Stimulated activated CD4-positive, alpha-beta T cell treated with anti-CD3 and anti-CD28 coated beads, Interleukin-1b, Interleukin-23, amount 100 ng/mL, for 4 hours (primary cell): ENCODE data around the gene SPAG16.
A peak's percentile ranks its signal among the peaks of the same experiment; 100 is the strongest.

ENCODE experiments used
- DNase-seq, 2 donors: peaks; one replicate each; pipeline ENCODE4 v3.0.0-alpha.2; 2020; ENCODE audit warnings: low read depth in 2 of 2

The SPAG16 gene

DNA sequence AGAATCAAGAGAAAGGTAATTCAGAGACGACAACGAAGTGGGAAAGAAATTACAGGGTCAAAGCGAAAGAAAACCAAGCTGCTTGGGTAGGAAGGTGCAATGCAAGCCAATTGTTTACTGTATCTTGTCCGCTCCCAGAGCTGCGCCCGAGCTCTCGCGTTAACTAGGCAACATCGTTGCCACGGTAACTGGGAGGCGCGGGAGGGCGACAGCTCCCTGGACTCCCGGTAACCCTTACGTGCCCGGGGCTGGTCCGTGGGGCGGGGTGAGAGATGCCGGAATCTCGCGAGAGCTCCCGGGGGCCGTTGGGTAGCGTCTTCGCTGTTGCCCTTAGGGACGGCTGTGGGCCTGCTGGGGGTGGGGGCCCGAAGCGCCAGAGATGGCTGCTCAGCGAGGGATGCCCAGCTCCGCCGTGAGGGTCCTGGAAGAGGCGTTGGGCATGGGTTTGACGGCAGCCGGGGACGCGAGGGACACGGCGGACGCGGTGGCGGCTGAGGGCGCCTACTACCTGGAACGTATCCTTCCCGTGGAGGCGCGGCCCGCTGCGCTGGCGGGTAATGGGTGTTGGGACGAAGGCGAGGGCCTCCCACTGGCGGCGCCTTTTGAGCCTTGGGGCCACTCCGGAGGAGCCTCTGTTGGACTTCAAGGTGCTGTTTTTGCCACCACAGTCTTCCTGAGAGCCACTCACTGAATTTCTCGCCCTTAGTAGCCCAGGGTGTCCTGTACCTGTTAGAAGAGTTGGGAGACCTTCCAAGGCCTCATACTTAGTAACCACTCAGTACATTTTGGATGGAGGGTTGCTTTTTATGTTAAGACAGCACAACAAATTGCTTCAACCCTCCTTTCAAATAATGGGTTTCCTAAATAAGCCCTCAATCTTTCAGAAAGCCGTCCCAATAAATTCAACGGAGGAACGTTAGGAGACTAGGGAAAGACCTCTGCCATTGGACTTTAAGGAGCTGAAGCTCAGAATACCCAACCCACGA is at the start of gene SPAG16:
SPAG16 (plus strand) TSS at position 360 of the 986 bp plus-strand sequence.
- peak; percentile 90 to 94 for DNase-seq

DNA sequence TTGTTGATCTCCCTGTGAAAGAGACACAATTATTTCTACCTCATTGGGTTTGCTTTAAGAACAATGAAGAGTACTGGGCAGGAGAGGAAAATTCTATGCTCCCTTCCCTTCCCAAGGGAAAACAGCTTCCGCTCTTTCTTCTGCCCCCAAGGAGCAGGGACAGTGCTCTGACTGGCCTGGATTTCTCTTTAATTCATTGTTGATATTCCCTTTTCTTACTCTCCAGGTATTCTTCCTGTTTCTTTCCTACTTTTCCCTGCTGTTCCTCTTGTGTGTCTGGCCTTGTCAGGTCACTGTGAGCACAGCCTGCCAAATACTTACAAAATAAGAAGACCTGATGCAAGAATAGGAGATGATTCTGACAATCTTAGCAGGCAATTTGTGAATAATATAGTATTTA is 49.6 kb upstream of the SPAG16 start:
- DNase-seq, result no peak

DNA sequence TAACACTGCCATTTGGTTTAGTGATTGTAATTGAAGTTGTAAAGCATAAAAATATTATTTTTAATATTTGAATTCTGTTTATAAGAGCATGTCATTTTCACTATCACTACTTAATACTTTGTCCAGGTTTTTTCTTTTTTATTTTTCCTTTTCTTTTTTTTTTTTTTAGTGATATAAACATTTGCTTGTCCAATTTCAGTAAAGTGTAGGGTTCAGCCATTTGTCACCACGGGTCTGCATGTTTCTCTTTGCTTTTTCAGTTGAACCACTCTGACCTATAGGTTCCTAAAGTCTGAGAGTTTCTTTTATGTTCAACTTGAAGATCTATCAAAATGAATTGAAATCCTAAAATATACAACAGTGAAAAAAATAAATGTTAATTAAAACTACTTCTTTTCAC is 48.5 kb upstream of the SPAG16 start:
- no peak for DNase-seq

DNA sequence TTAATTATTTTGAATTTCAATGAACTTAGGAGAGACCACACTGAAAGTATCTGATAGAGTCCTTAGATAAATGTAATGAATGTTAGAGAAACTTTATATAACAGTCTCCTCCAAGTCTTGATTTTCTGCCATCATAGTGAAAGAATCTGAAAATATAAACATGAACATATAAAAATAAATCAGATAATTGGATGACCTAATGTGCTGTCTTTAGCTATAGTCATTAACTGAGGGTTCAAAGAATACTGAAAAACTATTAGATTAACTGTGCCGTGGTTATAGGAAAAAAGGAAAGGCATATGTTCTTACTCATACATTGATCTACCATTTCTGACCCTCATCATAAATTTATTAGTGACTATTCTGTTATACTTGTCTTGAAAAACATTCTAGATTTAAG is 47.0 kb upstream of the SPAG16 start:
- no peak for DNase-seq

DNA sequence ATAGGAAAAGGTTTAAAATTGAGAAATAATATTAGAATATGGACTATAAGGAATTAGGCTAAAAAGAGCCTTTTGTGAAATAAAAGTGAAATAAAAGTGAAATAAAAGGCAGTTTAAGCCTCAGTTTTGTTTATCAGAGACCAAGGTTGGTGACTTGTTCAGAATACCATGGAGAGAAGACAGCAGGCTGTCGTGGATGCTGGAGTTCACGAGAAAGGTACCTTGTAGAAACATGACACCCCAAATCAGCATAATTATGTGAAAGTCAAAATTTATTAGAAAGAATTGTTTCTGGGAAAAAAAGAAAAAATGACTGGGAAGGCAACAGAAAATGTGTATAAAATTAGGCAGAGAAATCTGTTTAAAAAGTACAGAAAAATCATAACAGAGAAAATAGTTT is 46.5 kb upstream of the SPAG16 start:
- DNase-seq, result no peak

DNA sequence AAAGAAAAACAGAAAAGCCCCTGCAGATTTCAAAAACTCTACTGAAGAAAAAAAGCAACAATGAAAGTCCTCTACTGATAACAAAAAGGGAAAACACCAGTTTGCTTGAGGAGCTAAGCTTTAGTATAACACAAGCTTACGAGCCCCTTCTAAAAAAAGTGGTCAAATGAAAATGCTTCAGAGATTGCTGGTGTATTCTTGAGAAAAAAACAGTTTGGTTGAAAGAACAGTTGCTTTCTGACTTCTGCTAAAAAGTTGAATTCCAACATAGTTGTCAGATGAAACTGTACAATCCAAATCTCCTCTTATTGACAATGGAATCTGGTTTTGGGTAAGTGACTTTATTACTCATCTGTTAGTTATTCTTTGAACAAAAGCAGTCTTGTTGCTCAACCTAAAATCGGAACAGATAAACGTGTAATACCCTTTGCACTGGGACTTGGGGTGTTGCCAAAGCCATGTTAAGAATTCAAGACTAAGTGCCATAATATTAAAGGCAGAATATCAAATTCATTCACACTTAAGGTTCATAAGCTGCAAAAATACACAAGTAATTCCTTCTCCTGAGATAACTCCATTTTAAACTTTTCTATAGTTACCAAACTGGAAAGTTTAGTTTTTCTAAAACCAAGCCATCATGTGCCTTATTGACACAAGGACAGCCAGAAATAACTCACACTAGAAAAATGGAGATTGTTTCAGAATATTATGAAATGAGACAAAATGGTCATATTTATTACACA is 45.3 kb upstream of the SPAG16 start:
- no peak for DNase-seq

DNA sequence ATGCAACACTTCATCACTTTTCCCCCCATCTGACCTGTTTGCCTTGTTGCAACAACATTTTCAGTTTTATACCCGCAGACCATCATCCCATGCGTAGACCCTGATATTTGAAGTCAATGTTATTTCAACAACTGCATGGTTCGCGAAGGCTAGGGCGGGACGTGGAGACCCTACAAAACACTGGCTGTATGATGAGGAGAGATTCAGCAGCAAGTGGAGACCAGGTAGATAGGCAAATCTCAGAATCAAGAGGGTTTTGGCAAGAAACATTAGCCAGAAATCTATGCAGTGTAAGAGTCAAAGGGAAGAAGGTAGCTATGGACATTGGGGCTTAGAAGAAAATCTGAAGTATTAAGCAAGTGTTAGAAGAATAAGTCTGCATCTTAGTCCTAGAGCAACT is 42.4 kb upstream of the SPAG16 start:
- no peak for DNase-seq

DNA sequence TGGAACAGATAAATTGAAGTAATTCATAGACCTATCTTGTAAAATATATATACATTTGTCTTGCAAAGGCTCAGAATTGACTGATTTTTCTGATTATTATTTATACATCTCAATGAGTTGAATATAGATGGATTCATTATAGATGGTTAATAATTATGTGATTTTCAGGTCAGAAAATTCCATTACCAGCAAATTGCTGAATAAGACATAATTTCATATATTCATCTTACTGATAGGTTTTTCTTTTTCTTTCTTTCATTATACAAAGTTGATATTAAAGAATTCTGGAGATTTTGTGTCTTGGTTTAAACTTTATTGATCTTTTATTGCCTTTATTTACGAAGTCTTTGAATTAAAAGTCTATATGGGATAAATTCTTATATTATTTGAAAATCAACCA is 41.6 kb upstream of the SPAG16 start:
- DNase-seq, result no peak

DNA sequence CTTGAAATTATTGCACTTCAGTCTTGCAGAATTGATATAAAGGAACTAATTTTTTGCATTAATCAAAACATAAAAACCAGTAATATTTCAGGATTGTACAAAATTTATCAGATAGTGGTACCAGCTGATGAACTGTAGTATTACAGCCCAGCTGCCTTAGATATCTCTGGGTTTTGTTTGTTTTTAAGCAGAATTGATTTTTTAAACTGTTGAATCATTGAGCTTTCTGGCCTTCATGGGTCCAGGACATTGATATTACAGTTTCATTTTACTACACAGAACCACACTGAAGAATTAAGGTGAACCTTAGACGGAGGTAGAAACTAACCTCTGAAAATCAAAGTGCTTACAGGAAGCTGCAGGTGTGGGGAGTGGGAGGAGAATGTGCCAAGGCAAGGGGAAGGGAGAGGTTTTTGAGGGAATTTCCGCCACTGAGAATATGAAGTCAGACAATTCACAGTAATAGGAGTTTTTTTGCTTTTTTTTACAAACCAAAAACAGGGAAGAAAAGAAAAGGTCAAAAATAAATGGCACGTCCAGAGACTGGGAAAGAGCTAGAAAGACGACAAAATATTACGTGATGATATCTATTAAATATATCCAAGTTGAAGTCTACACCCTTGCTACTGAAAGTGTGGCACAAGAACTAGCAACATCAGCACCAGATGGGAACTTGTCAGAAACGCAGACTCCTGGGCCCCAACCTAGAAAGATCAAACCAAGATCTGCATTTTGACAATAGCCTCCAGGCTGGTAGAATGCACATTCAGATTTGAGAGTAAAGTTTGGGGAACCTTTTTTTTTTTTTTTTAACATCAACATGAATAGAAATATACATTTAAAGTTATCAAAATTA is 40.8 kb upstream of the SPAG16 start:
- no peak for DNase-seq

DNA sequence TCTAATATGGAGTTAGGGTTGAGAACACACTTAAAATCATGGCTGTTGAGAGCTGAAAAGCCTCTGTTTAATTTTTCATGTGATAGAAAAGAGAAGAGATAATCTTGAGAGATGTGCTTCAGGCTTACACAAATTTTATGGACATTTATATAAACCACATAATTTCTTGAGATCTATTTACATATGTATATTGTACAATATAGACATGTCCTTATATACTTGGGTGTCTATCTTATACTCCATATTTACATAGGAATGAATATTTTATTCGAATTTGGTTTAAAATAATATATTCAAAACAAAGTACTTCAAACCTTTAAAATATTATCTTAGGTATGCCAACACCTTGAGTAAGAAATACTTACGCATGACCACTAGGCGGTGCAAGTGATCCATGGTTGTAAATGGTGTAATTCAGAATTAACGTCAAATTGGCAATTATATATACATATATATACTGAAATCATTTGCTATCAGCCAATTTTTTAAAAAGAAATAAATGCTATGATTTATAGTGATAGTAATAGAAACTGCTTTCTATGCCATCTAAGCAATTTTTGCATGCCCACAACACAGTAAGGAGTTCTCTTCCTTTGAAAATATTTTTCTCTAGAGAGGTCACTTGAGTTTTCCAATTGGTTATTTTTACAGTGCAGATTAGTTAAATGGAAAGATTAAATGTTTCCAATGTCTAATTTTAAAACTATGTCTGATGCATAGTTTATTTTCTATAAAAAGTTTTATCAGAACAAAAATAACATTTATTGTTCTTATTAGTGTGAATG is 37.6 kb upstream of the SPAG16 start:
- peak; percentile 28 to 30 for DNase-seq

DNA sequence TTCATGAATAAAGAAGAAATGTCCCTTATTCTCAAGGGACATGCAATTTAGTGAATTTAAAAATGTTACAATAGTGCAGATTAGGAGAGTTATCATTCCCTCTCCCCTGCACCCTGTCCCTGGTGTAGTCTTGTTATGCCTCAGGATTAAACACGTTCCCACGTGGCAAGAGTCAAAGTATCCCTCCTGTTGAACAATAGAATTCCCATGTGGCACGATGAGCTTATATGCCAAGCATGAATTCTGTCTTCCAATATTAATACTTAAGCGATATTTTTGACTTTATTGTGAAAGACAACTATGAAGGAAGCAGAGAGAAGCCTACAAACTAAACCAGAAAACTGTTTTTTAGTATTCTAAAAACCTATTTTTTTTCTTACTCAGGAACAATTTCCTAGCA is 36.7 kb upstream of the SPAG16 start:
- DNase-seq, result no peak

DNA sequence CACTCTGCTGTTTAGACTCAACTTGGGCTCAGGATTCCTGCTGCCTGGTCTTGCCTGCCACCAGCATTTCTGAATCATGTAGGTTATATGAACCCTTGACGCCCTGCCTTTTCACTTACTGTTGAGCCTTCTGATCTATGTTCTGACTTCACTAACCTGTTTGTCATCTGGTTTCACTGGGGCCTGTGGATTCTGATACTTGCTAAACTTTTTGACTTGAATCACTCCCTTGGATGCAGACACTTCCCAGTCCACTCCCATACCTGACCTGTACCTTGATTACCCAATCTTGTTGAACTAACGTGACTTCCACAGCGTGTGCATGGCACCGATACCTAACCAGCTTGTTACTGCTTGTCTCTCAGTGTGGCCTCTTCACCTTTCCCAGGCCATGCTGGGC is 35.6 kb upstream of the SPAG16 start:
- no peak for DNase-seq

DNA sequence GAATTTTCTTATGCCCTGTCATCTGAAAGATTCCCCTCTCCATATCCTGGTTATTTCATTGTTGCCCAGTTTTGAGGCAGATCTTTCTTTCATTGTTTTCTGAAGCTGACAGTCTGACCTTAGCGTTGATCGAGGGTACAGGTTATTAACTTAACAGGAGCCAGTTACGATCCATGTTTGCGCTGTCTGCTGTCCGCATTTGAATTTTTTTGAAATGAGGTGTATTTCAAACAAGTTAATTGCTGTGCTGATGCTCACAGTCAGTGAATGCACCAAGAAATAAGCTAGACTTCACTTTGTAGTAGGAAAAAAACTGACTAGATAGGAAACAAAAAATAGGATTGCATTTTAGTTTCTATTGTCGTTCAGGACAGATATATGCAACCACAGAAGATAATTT is 34.8 kb upstream of the SPAG16 start:
- DNase-seq, result no peak

DNA sequence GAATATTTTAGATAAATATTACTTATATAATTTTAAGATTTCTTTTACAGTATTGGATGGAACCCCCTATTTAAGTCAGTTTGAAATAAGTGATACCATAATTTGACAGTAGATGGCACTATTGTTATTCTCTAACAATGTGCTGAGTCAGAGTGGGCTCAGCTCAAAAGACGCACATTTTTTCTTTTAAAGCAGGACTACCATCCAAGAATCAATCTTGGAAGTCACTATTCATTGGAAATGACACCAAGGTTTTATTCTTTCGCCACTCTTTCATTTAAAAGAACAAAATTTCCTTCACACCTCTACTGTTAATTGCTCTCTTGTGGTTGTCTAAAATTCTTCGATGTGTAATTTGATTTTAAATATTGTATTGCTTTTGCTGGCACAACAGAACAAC is 32.6 kb upstream of the SPAG16 start:
- no peak for DNase-seq

DNA sequence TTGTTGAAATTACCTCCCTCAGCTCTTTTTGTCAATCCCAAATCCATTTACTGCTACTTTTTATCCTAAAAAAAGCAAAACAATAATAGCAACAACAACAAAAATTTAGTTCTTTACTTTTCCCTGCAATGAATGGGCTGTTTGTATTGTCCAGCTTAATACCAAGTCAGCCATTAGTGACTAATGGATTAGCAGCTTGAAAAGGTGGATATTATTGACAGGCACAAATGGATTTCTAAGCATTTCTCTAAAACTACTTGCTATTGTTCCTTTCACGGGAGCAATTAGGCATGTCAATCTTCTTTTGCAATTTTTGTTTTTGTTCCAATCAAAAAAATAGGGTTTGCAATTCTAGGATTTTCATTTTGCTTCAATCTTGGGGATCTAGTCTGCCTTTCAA is 32.1 kb upstream of the SPAG16 start:
- DNase-seq, result no peak

DNA sequence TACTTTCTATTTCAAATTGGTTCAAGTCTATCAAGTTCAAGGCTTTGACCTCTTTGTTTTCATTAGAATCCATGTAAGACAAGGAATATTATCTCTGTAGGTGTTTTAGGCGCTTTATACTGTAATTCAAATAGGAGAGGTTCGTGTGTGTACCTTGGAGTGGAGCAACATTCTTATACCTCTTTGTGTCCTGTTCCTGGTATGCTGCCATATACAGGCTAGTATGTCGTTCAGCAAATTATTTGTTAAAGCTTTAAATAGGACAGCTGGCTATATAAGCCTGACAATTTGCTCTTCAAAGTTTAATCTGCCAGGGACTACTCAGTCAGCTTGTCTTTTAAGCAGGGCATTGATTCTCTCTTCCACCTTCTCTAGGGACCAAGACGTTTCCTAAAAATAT is 31.1 kb upstream of the SPAG16 start:
- no peak for DNase-seq

DNA sequence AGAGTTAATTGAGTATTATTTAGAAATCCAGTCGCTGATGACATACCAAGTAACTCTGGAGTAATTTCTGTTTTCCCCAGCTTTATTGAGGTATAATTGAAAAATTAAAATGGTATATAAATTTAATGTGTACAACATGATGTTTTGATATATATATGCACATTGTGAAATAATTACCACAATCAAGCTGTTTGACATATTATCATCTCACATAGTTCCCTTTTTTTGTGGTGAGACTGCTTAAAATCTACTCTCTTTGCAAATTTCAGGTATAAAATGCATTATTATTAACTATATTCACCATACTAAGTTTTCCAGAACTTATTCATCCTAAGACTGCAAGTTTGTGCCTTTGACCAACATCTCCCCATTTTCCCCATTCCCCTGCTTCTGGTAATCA is 25.0 kb upstream of the SPAG16 start:
- no peak for DNase-seq

DNA sequence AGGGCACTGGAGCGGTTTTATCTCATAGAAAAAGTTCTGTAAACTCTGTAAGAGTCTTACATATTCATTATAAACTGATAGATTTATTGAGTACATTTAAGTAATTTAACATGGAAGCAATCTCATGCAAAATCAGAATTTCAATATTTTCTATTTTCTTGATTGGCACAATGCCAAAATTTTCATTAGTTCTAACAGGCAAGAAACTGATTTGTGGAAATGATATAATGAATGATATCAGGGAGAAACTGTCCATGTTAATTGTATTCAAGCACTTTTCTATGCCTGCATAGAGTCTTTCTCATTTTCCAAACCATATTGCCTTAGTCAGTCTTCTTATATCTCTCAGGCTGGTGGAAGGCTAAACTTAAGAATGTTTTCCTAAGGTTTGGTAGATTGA is 23.0 kb upstream of the SPAG16 start:
- no peak for DNase-seq

DNA sequence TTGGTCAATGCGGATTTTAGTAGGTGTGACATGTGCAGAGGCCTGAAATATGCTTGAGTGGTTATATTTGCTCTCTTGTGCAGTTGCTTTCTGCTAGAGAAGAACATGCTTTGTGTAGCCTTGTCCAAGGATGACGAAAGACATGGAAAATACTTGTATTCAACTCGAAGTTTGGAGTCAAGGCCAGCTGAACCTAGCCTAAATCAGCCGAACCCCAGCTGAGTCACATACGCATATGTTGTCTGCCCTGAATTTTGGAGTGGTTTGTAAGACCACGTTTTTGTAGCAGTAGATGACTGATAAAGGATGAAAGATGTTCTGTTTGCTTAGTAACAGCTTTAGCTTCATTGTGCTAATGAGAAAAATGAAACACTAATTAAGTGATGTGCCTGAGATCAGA is 22.5 kb upstream of the SPAG16 start:
- DNase-seq, result no peak

DNA sequence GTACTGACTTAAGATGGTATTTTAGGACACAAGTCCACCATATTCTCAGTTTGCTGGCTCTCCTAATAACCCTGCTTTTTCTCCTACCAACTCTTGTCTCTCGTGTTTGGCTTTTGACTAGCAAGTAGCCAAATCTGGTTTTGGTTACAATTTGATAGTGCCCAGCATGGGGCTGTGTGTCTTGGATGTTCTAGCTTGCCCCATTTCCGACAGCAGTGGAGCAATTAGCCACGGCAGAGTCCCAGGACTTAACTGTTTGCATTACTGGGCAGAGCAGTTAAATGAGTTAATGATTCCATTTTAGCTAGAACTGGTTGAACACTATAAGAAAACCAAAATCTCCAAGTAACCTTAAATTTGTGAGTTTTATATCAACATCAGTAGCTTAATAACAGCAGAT is 18.6 kb upstream of the SPAG16 start:
- no peak for DNase-seq

DNA sequence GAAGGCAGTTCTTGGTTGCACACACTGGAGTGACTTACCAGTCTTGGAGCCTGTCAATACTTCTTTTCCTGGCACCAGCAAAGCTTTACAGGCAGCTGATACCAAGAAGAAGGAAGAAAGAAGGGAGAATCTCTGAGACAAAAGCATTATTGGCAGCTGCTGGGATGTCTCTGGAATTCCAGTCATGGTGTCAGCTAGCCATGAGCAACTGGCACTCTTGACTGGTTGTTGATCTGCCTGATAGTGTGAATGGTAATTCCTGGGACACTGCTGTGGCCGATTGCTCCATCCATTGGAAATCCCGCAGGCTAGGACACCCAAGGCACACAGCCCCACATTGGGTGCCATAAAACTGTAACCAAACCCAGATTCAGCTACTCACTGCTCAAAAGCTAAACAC is 17.8 kb upstream of the SPAG16 start:
- no peak for DNase-seq
